K562 (cell line): Measurements from ENCODE around the gene CLSTN2. TPM values are rescaled to one million over a fixed set of nuclear protein-coding genes. Genes with fewer than 3 reads are reported as not detected.

Experiments used
- ATAC-seq: fragments of 200-7000 bp; cut with Tn5 transposase; 3 replicates; pipeline ENCODE4 v1.9.1; 2020; ENCODE audit warnings: moderate library complexity
- BruUV-seq: library from RNA; stranded (reverse); fragments of 400-500 nt; replicated peaks from 2 replicates; lab custom pipeline; 2021; lab: Mats Ljungman, UMichigan
- CTCF ChIA-PET: fragments of 300-600 bp; formaldehyde crosslinking; extraction: SDS; loops from one replicate; lab custom pipeline; 2021; ENCODE audit warnings: low intra/inter-chr PET ratio; lab: Yijun Ruan, JAX
- POLR2A ChIA-PET: fragments of 300-600, 350-650 bp; sonication (Branson Sonifier 250); formaldehyde crosslinking; extraction: SDS; loops from one replicate; lab custom pipeline; 2021; ENCODE audit warnings: antibody characterized with exemption, inconsistent platforms; lab: Yijun Ruan, JAX
- DNase-seq, 4 experiments: peaks; one replicate each; pipeline versions ENCODE4 v3.0.0 to v3.0.0-alpha.2; 2011 to 2018; ENCODE audit warnings: low spot score in 3 of 4, mixed read lengths in 3 of 4; ENCODE audit errors: extremely low read depth in 1 of 4
- FAIRE-seq: peaks from 2 replicates; lab custom pipeline; 2011; peaks lifted over from hg19 to GRCh38; lab: Jason Lieb, UNC
- H2AFZ ChIP-seq: 2 replicates; pipeline ENCODE4 v1.6.0; 2011; ENCODE audit warnings: low read depth, low read length, control low read depth, inconsistent platforms
- H3K27ac ChIP-seq: fragments of 200-600 bp; 3 replicates; pipeline ENCODE4 v1.8.0; 2011; ENCODE audit warnings: low read depth, mild to moderate bottlenecking, control low read depth, inconsistent platforms, low read length, moderate library complexity, mixed read lengths; ENCODE audit errors: extremely low read depth
- H3K27me3 ChIP-seq, 2 experiments: fragments of 300-600 bp in 1 of 2; 2 replicates in 1 of 2; 3 replicates in 1 of 2; pipeline versions ENCODE4 v1.6.0 to v1.8.0; 2011; ENCODE audit warnings: inconsistent platforms in 2 of 2, low read length in 2 of 2, mild to moderate bottlenecking in 1 of 2, mixed read lengths in 1 of 2, moderate library complexity in 1 of 2; ENCODE audit not compliant: control insufficient read depth in 2 of 2, insufficient read depth in 2 of 2
- H3K36me3 ChIP-seq: fragments of 300-600 bp; 3 replicates; pipeline ENCODE4 v1.8.0; 2011; ENCODE audit warnings: mild to moderate bottlenecking, low read length, inconsistent platforms; ENCODE audit not compliant: control insufficient read depth, insufficient read depth
- H3K4me1 ChIP-seq, 2 experiments: fragments of 200-600 bp in 1 of 2; replicated peaks in 1 of 2; 2 replicates in 1 of 2; 3 replicates in 1 of 2; pipeline versions ENCODE4 v1.5.1 to v1.8.0; 2011; ENCODE audit warnings: inconsistent platforms in 2 of 2, low read length in 2 of 2, mild to moderate bottlenecking in 1 of 2, mixed read lengths in 1 of 2, moderate library complexity in 1 of 2; ENCODE audit not compliant: control insufficient read depth in 2 of 2, insufficient read depth in 2 of 2
- H3K4me2 ChIP-seq: 2 replicates; pipeline ENCODE4 v1.6.1; 2011; ENCODE audit warnings: low read length, control low read depth, inconsistent platforms, mixed read lengths; ENCODE audit not compliant: insufficient read depth
- H3K4me3 ChIP-seq: fragments of 200-600 bp; sonication (generic), shearing (Covaris generic); 2 replicates; pipeline ENCODE4 v1.5.1; 2016; ENCODE audit warnings: control low read depth, inconsistent platforms
- H3K79me2 ChIP-seq: fragments of 200-600 bp; 3 replicates; pipeline ENCODE4 v1.8.0; 2011; ENCODE audit warnings: low read length, inconsistent platforms; ENCODE audit not compliant: control insufficient read depth, insufficient read depth
- H3K9ac ChIP-seq, 2 experiments: 2 replicates each; pipeline versions ENCODE4 v1.6.0 to v1.6.1; 2011; ENCODE audit warnings: low read depth in 2 of 2, low read length in 2 of 2, control low read depth in 1 of 2, inconsistent platforms in 1 of 2, mild to moderate bottlenecking in 1 of 2, mixed read lengths in 1 of 2; ENCODE audit not compliant: insufficient read depth in 1 of 2
- H3K9me1 ChIP-seq: one replicate; pipeline ENCODE4 v1.6.0; 2011; ENCODE audit warnings: inconsistent platforms, mild to moderate bottlenecking, low read length, moderate library complexity; ENCODE audit not compliant: control insufficient read depth, insufficient read depth
- H3K9me3 ChIP-seq: replicated peaks from 2 replicates; pipeline ENCODE4 v1.5.1; 2011; ENCODE audit warnings: low read depth, low read length, inconsistent platforms; ENCODE audit not compliant: control insufficient read depth, insufficient read depth
- H4K20me1 ChIP-seq: replicated peaks from 2 replicates; pipeline ENCODE4 v1.6.1; 2011; ENCODE audit warnings: low read length, inconsistent platforms, mixed read lengths; ENCODE audit not compliant: control insufficient read depth, insufficient read depth
- CCAR2 ChIP-seq: fragments of 200-400 bp; formaldehyde crosslinking; IDR thresholded peaks from 2 replicates; pipeline ENCODE4 v1.6.1; 2017; ENCODE audit warnings: mild to moderate bottlenecking, low read depth, low read length
- CCNT2 ChIP-seq: IDR thresholded peaks from 2 replicates; pipeline ENCODE4 v1.6.1; 2011; ENCODE audit warnings: borderline replicate concordance, low read depth, mild to moderate bottlenecking, moderate library complexity, mixed read lengths, low read length; ENCODE audit not compliant: insufficient read length; ENCODE audit errors: extremely low read depth
- HMGXB4 ChIP-seq: sonication (generic); formaldehyde crosslinking; IDR thresholded peaks from 2 replicates; pipeline ENCODE4 v1.8.1; 2023; ENCODE audit warnings: mild to moderate bottlenecking, missing genetic modification reagents
- PHF8 ChIP-seq: fragments of 200-600 bp; sonication (generic); IDR thresholded peaks from 2 replicates; pipeline ENCODE4 v1.6.1; 2012; ENCODE audit warnings: mixed run types, mild to moderate bottlenecking, inconsistent platforms, low read length, moderate library complexity, borderline replicate concordance
- RBM22 ChIP-seq: fragments of 200-400 bp; formaldehyde crosslinking; IDR thresholded peaks from 2 replicates; pipeline ENCODE4 v1.6.1; 2018; ENCODE audit warnings: low read length, low read depth; ENCODE audit not compliant: poor library complexity, severe bottlenecking
- STAT5B ChIP-seq: fragments of 250-450 bp; sonication (Bioruptor Pico); IDR thresholded peaks from 2 replicates; pipeline ENCODE4 v1.8.0; 2021; ENCODE audit warnings: mild to moderate bottlenecking, inconsistent platforms
- XRCC5 ChIP-seq: fragments of 200-400 bp; formaldehyde crosslinking; IDR thresholded peaks from 2 replicates; pipeline ENCODE4 v1.6.1; 2017; ENCODE audit warnings: low read depth, mild to moderate bottlenecking, low read length
- ZHX1 ChIP-seq: fragments of 150-350 bp; conservative IDR thresholded peaks from 2 replicates; pipeline ENCODE4 v1.6.1; 2014; ENCODE audit warnings: low read length
- WGBS: fragments of 100-300 bp; shearing (Covaris generic); methylation state at CpG from one replicate; pipeline ENCODE4 v1.1.6; 2016; ENCODE audit warnings: low coverage, mixed read lengths; ENCODE audit not compliant: insufficient coverage; ENCODE audit errors: missing lambda C conversion rate; 5-methylcytosine and 5-hydroxymethylcytosine counted together
- in situ Hi-C: fragments of 300-500 bp; cut with MboI; formaldehyde crosslinking; loops from 4 replicates; pipeline ENCODE4 v1.15.0; 2018; ENCODE audit warnings: inconsistent platforms, mixed read lengths
- intact Hi-C: fragments of 100-400 bp; cut with micrococcal nuclease; formaldehyde crosslinking; loops from 2 replicates; pipeline ENCODE4 v1.14.2; 2022
- polyA plus RNA-seq, 8 experiments: library from polyadenylated mRNA; depleted of rRNA in 4 of 8; stranded (reverse) in 5 of 8; unstranded in 3 of 8; fragments of >200 nt; fragmentation: Nextera tagmentation in 2 of 8; fragmentation: Illumina TruSeq in 1 of 8; extraction: Ambion mirVana in 2 of 8; extraction: Trizol in 1 of 8; gene quantifications; 2 replicates each; pipeline versions ENCODE4 v1.2.1 to v1.2.3, GENCODE V29; 2011 to 2014; ENCODE audit warnings: inconsistent platforms in 1 of 8, missing spikeins in 1 of 8
- total RNA-seq, 7 experiments: library from RNA; depleted of rRNA in 6 of 7; stranded (reverse); fragments of >200 nt in 6 of 7; fragmentation: Illumina TruSeq in 2 of 7; extraction: Trizol in 2 of 7; gene quantifications; 2 replicates each; pipeline versions ENCODE4 v1.2.1 to v1.2.3, GENCODE V29; 2011 to 2021; ENCODE audit warnings: low replicate concordance in 1 of 7

The CLSTN2 gene
- total and polyA plus RNA-seq, 9 of the 15 experiments (the other 6 are each of a cell fraction or from before 2014, with no cell fraction given): 0.02 to 0.04 (median 0.04) TPM; not detected in 6

- Histone ChIP-seq H3K36me3 (no peaks in the 10 kb centered on the region), H3K4me3 (no peak overlapping the region), H3K9ac (no peak overlapping the region), H3K9me1 (no peaks in the 10 kb centered on the region), H3K4me1 (no peaks in the 10 kb centered on the region), H2AFZ (no peak overlapping the region), H3K9me3 (no peaks in the 10 kb centered on the region), H3K27ac (no peak overlapping the region), H3K4me2 (no peak overlapping the region), H3K79me2 (no peaks in the 10 kb centered on the region), H3K27me3 (no peaks in the 10 kb centered on the region), H4K20me1 (no peaks in the 10 kb centered on the region)
- in situ Hi-C loops (no loop called here), intact Hi-C loops (no loop called here)
- ChIA-PET CTCF (no interaction called here), POLR2A (no interaction called here)
- TF ChIP-seq STAT5B (no peak), CCAR2 (no peak), XRCC5 (no peak), PHF8 (no peak), RBM22 (no peak), HMGXB4 (CRISPR knock-in tag) (no peak), ZHX1 (no peak), CCNT2 (no peak)
- 1% methylated on average over 4 of the region's 4 CpGs for WGBS
- no peak for DNase-seq
- no peak for ATAC-seq
- BruUV-seq: no TSS peak
- no peak for FAIRE-seq
These were observed 651.3 kb downstream of the CLSTN2 start for GRCh38 chr3:140586311-140586710.
